Esophagus muscularis mucosa (tissue), 4 donors: ENCODE data around the gene PDLIM4. TPM values are rescaled to one million over a fixed set of nuclear protein-coding genes. Genes with fewer than 3 reads are reported as not detected.

Source experiments
- DNase-seq: peaks from one replicate; pipeline ENCODE4 v3.0.0-alpha.2; 2017; ENCODE audit errors: extremely low spot score
- H3K27ac ChIP-seq, 4 donors: fragments of 200-600 bp; sonication (generic); replicated peaks in 1 of 4; 1 replicate in 3 of 4; 2 replicates in 1 of 4; pipeline ENCODE4 v1.5.1; 2016 to 2019; ENCODE audit warnings: mild to moderate bottlenecking in 1 of 4
- H3K27me3 ChIP-seq, 4 donors: fragments of 200-600 bp; sonication (generic); one replicate each; pipeline versions ENCODE4 v1.5.1 to v1.6.0; 2016 to 2019
- H3K36me3 ChIP-seq, 4 donors: fragments of 200-600 bp; sonication (generic); one replicate each; pipeline ENCODE4 v1.5.1; 2016 to 2019
- H3K4me1 ChIP-seq, 4 donors: fragments of 200-600 bp; sonication (generic); one replicate each; pipeline ENCODE4 v1.5.1; 2016 to 2019
- H3K4me3 ChIP-seq, 4 donors: fragments of 200-600 bp; sonication (generic); 1 replicate in 2 of 4; 2 replicates in 2 of 4; pipeline ENCODE4 v1.5.1; 2016 to 2019; ENCODE audit warnings: mild to moderate bottlenecking in 4 of 4, moderate library complexity in 1 of 4
- H3K9me3 ChIP-seq, 4 donors: fragments of 200-600 bp; sonication (generic); 1 replicate in 3 of 4; 2 replicates in 1 of 4; pipeline ENCODE4 v1.5.1; 2016 to 2019
- EP300 ChIP-seq: sonication (generic); formaldehyde crosslinking; IDR thresholded peaks from one replicate; pipeline ENCODE4 v1.6.1; 2017; ENCODE audit warnings: antibody characterized with exemption
- POLR2A ChIP-seq: fragments of 450-650 bp; IDR thresholded peaks from one replicate; pipeline ENCODE4 v1.6.1; 2017; ENCODE audit warnings: antibody characterized with exemption, moderate library complexity, mild to moderate bottlenecking, low read depth
- POLR2AphosphoS5 ChIP-seq, 2 donors: sonication (generic); formaldehyde crosslinking; IDR thresholded peaks; one replicate each; pipeline ENCODE4 v1.6.1; 2017; ENCODE audit warnings: antibody characterized with exemption in 2 of 2
- WGBS: methylation state at CpG from one replicate; pipeline ENCODE4 v1.1.5; 2018; 5-methylcytosine and 5-hydroxymethylcytosine counted together
- intact Hi-C: fragments of 100-400 bp; cut with DNase I; formaldehyde crosslinking; loops from one replicate; pipeline ENCODE4 v1.15.1; 2023
- total RNA-seq, 4 donors: library from RNA; depleted of rRNA; stranded (reverse); fragments of >200 nt; gene quantifications; one replicate each; pipeline versions ENCODE4 v1.1.0 to v1.2.1, GENCODE V29; 2016
- TF ChIP-seq, protein P1 (sequence below), 3 experiments: fragments of 200-600 bp in 2 of 3; fragments of 450-650 bp in 1 of 3; sonication (generic) in 2 of 3; IDR thresholded peaks; one replicate each; pipeline ENCODE4 v1.5.1; 2017 to 2019; ENCODE audit warnings: antibody characterized with exemption in 3 of 3, mild to moderate bottlenecking in 2 of 3, moderate library complexity in 1 of 3

The PDLIM4 gene
- total RNA-seq, 4 donors from 2014 or later = 59.4 to 199 (median 134) TPM

DNA sequence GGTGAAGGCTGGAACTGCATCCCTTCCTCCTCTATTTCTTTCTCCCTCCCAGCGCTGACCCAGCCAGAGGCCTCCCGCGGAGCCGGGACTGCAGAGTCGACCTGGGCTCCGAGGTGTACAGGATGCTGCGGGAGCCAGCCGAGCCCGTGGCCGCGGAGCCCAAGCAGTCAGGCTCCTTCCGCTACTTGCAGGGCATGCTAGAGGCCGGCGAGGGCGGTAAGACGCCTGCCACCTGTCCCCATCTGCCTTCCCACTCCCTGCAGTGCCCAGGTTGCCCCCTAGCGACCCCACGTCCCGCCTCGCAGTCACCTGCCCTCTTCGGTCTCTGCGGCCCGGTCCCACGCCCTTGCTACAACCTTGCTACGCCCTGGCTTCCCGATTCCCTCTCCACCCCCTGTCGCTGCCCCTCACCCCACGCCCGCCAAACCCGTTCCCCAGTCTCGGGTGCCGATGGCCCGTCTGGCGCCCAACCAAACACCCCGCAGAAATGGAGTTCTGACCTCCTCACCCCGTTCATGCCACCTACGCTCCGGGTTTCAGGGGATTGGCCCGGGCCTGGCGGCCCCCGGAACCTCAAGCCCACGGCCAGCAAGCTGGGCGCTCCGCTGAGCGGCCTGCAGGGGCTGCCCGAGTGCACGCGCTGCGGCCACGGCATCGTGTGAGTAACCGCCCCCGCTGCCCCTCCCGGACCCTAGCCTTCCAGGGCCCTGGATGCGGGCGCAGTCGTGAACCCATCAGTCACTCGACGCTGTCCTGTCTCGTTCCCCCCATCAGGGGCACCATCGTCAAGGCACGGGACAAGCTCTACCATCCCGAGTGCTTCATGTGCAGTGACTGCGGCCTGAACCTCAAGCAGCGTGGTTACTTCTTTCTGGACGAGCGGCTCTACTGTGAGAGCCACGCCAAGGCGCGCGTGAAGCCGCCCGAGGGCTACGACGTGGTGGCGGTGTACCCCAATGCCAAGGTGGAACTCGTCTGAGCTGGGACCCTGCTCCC lies 14.1 kb downstream of the PDLIM4 start:
- DNase-seq = peak; percentile 81
- no peak overlapping the region for H3K4me3 ChIP-seq
- H3K27me3 ChIP-seq = no peaks in the 10 kb centered on the region
- intact Hi-C loops = loop anchor here (5.0 kb wide), 1 partner anchor 34 kb away; no protein-coding TSS in a partner anchor
- H3K9me3 ChIP-seq = no peaks in the 10 kb centered on the region
- WGBS = 82% methylated on average over 66 of the region's 77 CpGs
- H3K4me1 ChIP-seq = peaks cover 9 to 60% (median 52%) of the 10 kb centered on the region in 4 donors
- peak overlapping the region; percentile 34 to 100 (median 99) for H3K27ac ChIP-seq
- H3K36me3 ChIP-seq = peaks cover 0 to 69% (median 45%) of the 10 kb centered on the region in 4 donors
- TF ChIP-seq POLR2A = no peak

DNA sequence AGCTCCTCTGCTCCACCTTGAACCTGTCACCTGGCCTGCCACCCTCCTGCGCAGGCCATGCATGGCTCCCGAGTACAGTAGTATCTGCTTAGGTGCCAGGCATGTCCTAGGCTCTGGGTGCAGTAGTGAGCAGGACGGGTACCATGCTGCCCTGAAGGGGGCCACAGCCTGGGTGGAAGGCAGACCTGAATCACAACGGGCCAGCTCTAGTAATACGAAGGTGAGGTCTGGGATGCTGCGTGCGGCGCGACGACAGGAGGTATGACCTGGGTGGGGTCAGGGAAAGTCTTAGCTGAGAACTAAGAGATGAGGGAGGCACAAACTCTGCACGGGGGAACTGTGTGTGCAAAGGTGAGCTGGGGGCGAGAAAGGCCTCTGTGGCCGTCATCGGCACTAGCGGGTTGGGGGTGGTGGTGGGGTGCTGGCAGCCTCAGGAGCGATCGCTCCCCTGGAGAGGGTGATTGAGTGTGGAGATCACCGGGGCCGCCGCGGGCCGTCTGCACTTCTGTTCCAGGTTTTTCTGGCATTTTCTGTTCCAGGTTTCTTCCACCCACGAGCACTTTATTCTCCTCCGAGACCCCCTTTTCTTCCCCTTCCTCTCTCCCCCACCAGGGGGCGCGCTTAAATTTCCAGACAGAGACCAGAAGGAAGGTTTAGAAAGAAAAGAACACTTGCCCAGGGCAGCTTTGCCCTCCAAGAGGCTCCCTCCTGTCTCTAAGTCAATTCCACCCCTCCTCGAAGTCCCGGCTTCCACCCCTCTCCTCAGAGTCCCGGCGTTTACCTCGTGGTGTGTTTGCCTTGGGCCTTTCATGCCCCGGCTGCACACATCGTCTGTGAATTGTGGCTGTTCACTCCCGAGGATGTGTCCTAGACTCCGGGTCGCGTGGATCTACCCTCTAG lies 15.1 kb downstream of the PDLIM4 start:
- Histone ChIP-seq H3K27me3 (no peaks in the 10 kb centered on the region), H3K4me3 (no peak overlapping the region), H3K9me3 (no peaks in the 10 kb centered on the region), H3K36me3 (peaks cover 0 to 59% (median 35%) of the 10 kb centered on the region in 4 donors), H3K4me1 (peaks cover 6 to 57% (median 44%) of the 10 kb centered on the region in 4 donors), H3K27ac (peak overlapping the region; percentile 19 to 100 (median 44))
- intact Hi-C loops = loop anchor here (5.0 kb wide), 1 partner anchor 35 kb away; no protein-coding TSS in a partner anchor
- no peak for DNase-seq
- WGBS = 51% methylated on average over 36 of the region's 37 CpGs
- peak in 1 of 2 donors; percentile 11 for TF ChIP-seq POLR2AphosphoS5 (IDR thresholded peaks at IDR 0.05)
- TF ChIP-seq, protein P1, sequence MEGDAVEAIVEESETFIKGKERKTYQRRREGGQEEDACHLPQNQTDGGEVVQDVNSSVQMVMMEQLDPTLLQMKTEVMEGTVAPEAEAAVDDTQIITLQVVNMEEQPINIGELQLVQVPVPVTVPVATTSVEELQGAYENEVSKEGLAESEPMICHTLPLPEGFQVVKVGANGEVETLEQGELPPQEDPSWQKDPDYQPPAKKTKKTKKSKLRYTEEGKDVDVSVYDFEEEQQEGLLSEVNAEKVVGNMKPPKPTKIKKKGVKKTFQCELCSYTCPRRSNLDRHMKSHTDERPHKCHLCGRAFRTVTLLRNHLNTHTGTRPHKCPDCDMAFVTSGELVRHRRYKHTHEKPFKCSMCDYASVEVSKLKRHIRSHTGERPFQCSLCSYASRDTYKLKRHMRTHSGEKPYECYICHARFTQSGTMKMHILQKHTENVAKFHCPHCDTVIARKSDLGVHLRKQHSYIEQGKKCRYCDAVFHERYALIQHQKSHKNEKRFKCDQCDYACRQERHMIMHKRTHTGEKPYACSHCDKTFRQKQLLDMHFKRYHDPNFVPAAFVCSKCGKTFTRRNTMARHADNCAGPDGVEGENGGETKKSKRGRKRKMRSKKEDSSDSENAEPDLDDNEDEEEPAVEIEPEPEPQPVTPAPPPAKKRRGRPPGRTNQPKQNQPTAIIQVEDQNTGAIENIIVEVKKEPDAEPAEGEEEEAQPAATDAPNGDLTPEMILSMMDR (IDR thresholded peaks at IDR 0.05) = peak; percentile 78 to 87 (median 85)
- TF ChIP-seq EP300 = no peak
- TF ChIP-seq POLR2A = no peak

DNA sequence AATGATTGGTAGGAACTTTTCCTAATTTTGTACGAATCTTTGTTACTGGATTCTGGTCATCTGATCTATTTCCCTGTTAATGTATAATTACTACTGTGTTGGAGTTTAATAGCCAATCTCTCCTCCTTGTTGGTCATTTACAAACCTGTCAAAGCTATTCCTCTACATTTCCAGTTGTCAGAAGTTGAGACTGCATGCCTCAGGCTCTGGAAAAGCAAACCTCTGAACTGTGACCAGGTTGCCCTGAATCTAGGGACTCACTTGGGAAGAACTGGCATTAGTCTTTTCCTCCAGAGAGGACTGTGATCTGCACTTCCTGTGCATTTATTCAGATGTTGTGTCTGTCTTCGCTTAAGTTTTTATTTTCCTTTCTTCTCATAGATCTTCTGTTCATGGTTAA lies 16.1 kb downstream of the PDLIM4 start:
- TF ChIP-seq POLR2AphosphoS5 (IDR thresholded peaks at IDR 0.05) (no peak), POLR2A (no peak), EP300 (no peak)
- H3K9me3 ChIP-seq = no peaks in the 10 kb centered on the region
- no peak for DNase-seq
- no peaks in the 10 kb centered on the region for H3K27me3 ChIP-seq
- WGBS = 83% methylated on average over 2 of the region's 2 CpGs
- peak overlapping the region in 2 of 4 donors; percentile 56 to 100 for H3K27ac ChIP-seq
- peaks cover 6 to 46% (median 34%) of the 10 kb centered on the region in 4 donors for H3K4me1 ChIP-seq
- intact Hi-C loops = loop anchor here (5.0 kb wide), 1 partner anchor 36 kb away; no protein-coding TSS in a partner anchor
- no peak overlapping the region for H3K4me3 ChIP-seq
- H3K36me3 ChIP-seq = peaks cover 0 to 48% (median 28%) of the 10 kb centered on the region in 4 donors

DNA sequence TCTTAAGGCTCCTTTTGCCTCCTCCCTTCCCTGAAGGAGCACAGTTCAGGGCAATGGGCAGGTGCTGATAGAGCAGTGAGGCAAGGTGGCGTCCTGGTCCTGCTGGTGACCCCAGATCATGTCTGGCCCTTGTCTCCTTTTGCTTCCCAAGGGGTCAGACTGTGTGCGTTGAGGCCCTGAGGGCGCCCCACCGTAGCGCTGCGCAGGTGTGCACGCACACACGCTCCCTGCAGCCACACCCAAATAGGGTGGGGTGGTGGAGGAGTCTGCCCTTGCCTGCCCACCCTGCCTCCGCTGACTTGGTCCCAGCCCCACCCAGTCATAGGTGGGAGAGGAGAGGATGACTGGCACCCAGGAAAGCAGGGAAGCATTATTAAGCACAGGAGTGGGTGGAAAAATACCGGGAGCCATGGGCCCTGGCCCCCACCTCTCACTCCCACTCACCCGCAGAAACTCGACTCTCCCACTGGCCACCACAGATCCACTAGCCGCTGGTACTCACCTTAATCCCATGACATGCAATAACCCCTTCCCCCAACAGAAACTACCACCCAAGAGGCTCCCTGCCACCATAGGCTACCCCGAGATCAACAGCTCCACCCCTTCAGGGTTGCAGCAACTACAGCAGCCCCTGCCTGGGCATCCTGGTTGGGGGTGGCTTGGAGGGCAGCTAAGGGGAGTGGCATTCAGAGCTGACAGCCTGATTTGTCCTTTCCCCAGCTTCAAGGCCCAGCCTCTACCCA lies 16.7 kb downstream of the PDLIM4 start:
- intact Hi-C loops = loop anchor here (5.0 kb wide), 1 partner anchor 37 kb away; no protein-coding TSS in a partner anchor
- no peaks in the 10 kb centered on the region for H3K9me3 ChIP-seq

More for the DNA sequence above, 16.7 kb downstream of the PDLIM4 start:
- Histone ChIP-seq H3K27me3 (no peaks in the 10 kb centered on the region), H3K36me3 (peaks cover 0 to 44% (median 25%) of the 10 kb centered on the region in 4 donors), H3K4me1 (peaks cover 6 to 40% (median 28%) of the 10 kb centered on the region in 4 donors), H3K4me3 (no peak overlapping the region), H3K27ac (peak overlapping the region in 1 of 4 donors; percentile 0)
- WGBS = 82% methylated on average over 11 of the region's 14 CpGs
- TF ChIP-seq EP300 = no peak
- TF ChIP-seq, protein P1 (IDR thresholded peaks at IDR 0.05) = no peak
- TF ChIP-seq POLR2A = no peak
- TF ChIP-seq POLR2AphosphoS5 (IDR thresholded peaks at IDR 0.05) = no peak
- DNase-seq = no peak
